Ovary (tissue), 9 donors: ENCODE results near the gene MARS2. TPM values are rescaled to one million over a fixed set of nuclear protein-coding genes. Genes with fewer than 3 reads are reported as not detected.

ENCODE experiments used
- DNase-seq, 5 donors: peaks; one replicate each; pipeline ENCODE4 v3.0.0-alpha.2; 2019 to 2020
- H3K27ac ChIP-seq, 2 donors: fragments of 200-600 bp; one replicate each; pipeline versions ENCODE4 v1.5.1 to v1.8.0; 2019 to 2022
- H3K27me3 ChIP-seq: fragments of 200-600 bp; one replicate; pipeline ENCODE4 v1.8.0; 2022
- H3K36me3 ChIP-seq: fragments of 200-600 bp; sonication (generic); one replicate; pipeline ENCODE4 v1.5.1; 2019
- H3K4me1 ChIP-seq: one replicate; pipeline ENCODE4 v1.8.1; 2013; ENCODE audit warnings: mild to moderate bottlenecking, moderate library complexity; ENCODE audit not compliant: insufficient read depth
- H3K4me3 ChIP-seq: fragments of 200-600 bp; sonication (generic); one replicate; pipeline ENCODE4 v1.5.1; 2017
- H3K9me3 ChIP-seq, 2 donors: fragments of 200-600 bp in 1 of 2; sonication (generic) in 1 of 2; one replicate each; pipeline versions ENCODE4 v1.5.1 to v1.8.1; 2013 to 2019; ENCODE audit warnings: mild to moderate bottlenecking in 1 of 2, moderate library complexity in 1 of 2
- CTCF ChIP-seq, 3 donors: fragments of 450-650 bp in 2 of 3; fragments of 200-600 bp in 1 of 3; IDR thresholded peaks; one replicate each; pipeline versions ENCODE4 v1.5.1 to v1.8.0; 2016 to 2022; ENCODE audit warnings: antibody characterized with exemption in 3 of 3, mild to moderate bottlenecking in 1 of 3
- EP300 ChIP-seq: sonication (generic); formaldehyde crosslinking; IDR thresholded peaks from one replicate; pipeline ENCODE4 v1.6.1; 2017; ENCODE audit warnings: antibody characterized with exemption
- POLR2A ChIP-seq: fragments of 450-650 bp; IDR thresholded peaks from one replicate; pipeline ENCODE4 v1.6.1; 2017; ENCODE audit warnings: antibody characterized with exemption, mild to moderate bottlenecking, moderate library complexity
- WGBS, 3 donors: extraction: QIAGEN DNeasy Blood & Tissue Kit in 1 of 3; methylation state at CpG; one replicate each; pipeline versions ENCODE4 v1.1.5 to v1.1.7; 2013 to 2017; 5-methylcytosine and 5-hydroxymethylcytosine counted together
- intact Hi-C, 4 donors: fragments of 100-400 bp; cut with DNase I; formaldehyde crosslinking; loops; one replicate each; pipeline versions ENCODE4 v1.11.0 to v1.15.1; 2022 to 2023
- polyA plus RNA-seq, 2 donors: library from polyadenylated mRNA; stranded (reverse); fragments of 200-250 nt in 1 of 2; fragments of 350-450 nt in 1 of 2; fragmentation: Illumina TruSeq in 1 of 2; extraction: RNeasy Lipid Tissue Mini Kit (QIAGEN cat#74804) in 1 of 2; gene quantifications; one replicate each; pipeline ENCODE4 v1.2.3, GENCODE V29; 2013 to 2014
- total RNA-seq, 7 donors: library from RNA; depleted of rRNA in 2 of 7; stranded (reverse); fragments of >200 nt in 2 of 7; fragmentation: NEBNext Ultra II Directional in 3 of 7; extraction: Animal tissue kit (Norgen Biotek cat#: 25700) in 3 of 7; gene quantifications; one replicate each; pipeline versions ENCODE4 v1.1.0 to v1.2.4, GENCODE V29; 2016 to 2023
- donor health status: DM: no; HTN: no; CAD: no; lungs with moderate emphysema.
- donor health status: DM: no; HTN: no; CAD: no.
- donor health status: Bipolar disorder and iron deficiency.
- donor health status: DM: yes; HTN: yes; CAD: no.
- donor health status: DM: no; HTN: no; CAD: no.
- donor health status: DM: yes; HTN: yes; CAD: no.

Gene MARS2
- total and polyA plus RNA-seq, 9 donors, result 1.8 to 7.7 (median 4.7) TPM

GRCh38 chr2:197668296-197668695, 36.9 kb upstream of the MARS2 start:
- intact Hi-C loops, result no loop called here
- WGBS, 3 donors, result 94 to 100% (median 98%) methylated on average over 3 of the region's 3 CpGs
- no peaks in the 10 kb centered on the region for H3K36me3 ChIP-seq
- peaks cover 3% of the 10 kb centered on the region for H3K4me1 ChIP-seq
- no peaks in the 10 kb centered on the region for H3K27me3 ChIP-seq
- H3K9me3 ChIP-seq, result peaks cover 0 to 9% of the 10 kb centered on the region in 2 donors
- DNase-seq, result no peak
- no peak overlapping the region for H3K4me3 ChIP-seq
- TF ChIP-seq EP300 (no peak), CTCF (IDR thresholded peaks at IDR 0.05) (no peak), POLR2A (no peak)
- no peak overlapping the region for H3K27ac ChIP-seq

- no peak overlapping the region for H3K27ac ChIP-seq
- TF ChIP-seq EP300 (no peak), POLR2A (no peak), CTCF (IDR thresholded peaks at IDR 0.05) (no peak)
- H3K27me3 ChIP-seq, result no peaks in the 10 kb centered on the region
- DNase-seq, result no peak
- intact Hi-C loops, result no loop called here
- peaks cover 0 to 9% of the 10 kb centered on the region in 2 donors for H3K9me3 ChIP-seq
- peaks cover 3% of the 10 kb centered on the region for H3K4me1 ChIP-seq
- no peaks in the 10 kb centered on the region for H3K36me3 ChIP-seq
- no peak overlapping the region for H3K4me3 ChIP-seq
These were observed 36.1 kb upstream of the MARS2 start for GRCh38 chr2:197669077-197669476.

DNA sequence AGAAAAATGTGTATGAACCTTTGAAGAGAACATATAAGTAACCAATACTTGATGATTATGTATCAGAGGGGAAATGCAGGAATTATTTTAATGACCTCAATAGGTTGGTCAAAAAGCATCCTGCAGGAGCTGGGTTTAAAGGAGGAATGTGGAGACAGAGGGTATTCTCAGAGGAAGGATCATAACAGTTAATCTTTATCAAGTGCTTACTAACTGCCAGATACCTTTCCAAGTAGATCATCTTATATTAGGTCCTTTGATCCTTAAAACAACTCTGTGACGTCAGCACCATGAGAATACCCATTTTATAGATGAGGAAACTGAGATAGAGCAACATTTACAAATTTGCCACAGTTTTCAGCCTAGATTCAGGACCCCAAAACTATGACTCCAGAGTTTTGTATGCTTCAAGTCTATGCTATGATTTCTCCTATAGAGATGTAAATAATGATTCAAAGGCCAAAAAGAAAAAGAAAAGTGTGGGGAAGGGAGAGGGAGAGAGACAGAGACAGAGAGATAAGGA, 32.7 kb upstream of the MARS2 start:
- H3K4me1 ChIP-seq, result peaks cover 6% of the 10 kb centered on the region
- TF ChIP-seq CTCF (IDR thresholded peaks at IDR 0.05), result no peak
- no peak for TF ChIP-seq EP300
- no peak for TF ChIP-seq POLR2A
- 42 to 61% (median 51%) methylated on average over 1 of the region's 1 CpG for WGBS, 3 donors
- intact Hi-C loops, result no loop called here
- no peak for DNase-seq
- H3K27ac ChIP-seq, result no peak overlapping the region
- H3K4me3 ChIP-seq, result no peak overlapping the region
- no peaks in the 10 kb centered on the region for H3K36me3 ChIP-seq
- H3K27me3 ChIP-seq, result no peaks in the 10 kb centered on the region
- H3K9me3 ChIP-seq, result peaks cover 0 to 9% of the 10 kb centered on the region in 2 donors

GRCh38 chr2:197673106-197673505, 32.1 kb upstream of the MARS2 start:
- peaks cover 6% of the 10 kb centered on the region for H3K4me1 ChIP-seq
- peaks cover 0 to 9% of the 10 kb centered on the region in 2 donors for H3K9me3 ChIP-seq
- no peaks in the 10 kb centered on the region for H3K27me3 ChIP-seq
- intact Hi-C loops, result no loop called here
- no peaks in the 10 kb centered on the region for H3K36me3 ChIP-seq
- no peak overlapping the region for H3K4me3 ChIP-seq
- 74 to 78% (median 77%) methylated on average over 5 of the region's 5 CpGs for WGBS, 3 donors
- TF ChIP-seq EP300, result no peak
- TF ChIP-seq POLR2A, result no peak
- no peak for TF ChIP-seq CTCF (IDR thresholded peaks at IDR 0.05)
- H3K27ac ChIP-seq, result no peak overlapping the region
- DNase-seq, result no peak
